ENCODE results near the gene APH1B. TPM values are rescaled to one million over a fixed set of nuclear protein-coding genes. Genes with fewer than 3 reads are reported as not detected.

The APH1B gene
- total RNA-seq, 4 donors from 2014 or later, result 8.1 to 18.7 (median 11.5) TPM

DNA sequence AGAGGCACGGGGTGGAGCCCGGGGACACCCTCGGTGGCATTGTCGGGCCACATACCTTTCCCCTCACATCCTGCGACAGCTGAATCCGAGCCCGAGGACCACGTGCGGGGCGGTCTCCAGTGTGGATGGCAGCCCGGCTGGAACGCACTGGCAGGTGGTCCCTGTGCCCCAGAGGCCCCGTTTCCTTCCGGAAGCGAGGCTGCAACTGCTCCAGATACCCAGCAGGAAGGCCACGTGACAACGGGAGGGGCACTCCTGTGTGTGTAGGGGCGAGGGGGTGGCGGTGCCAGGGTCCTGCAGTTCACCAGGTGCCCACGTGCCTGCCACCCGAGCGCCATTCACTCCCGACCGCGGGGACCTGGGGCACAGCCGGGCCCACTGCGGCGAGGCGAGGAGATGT is 44.1 kb downstream of the APH1B start:
- no peak overlapping the region for H3K27ac ChIP-seq
- TF ChIP-seq EP300 (IDR thresholded peaks at IDR 0.05) (no peak), POLR2AphosphoS5 (IDR thresholded peaks at IDR 0.05) (no peak), POLR2A (IDR thresholded peaks at IDR 0.05) (no peak)
- TF ChIP-seq, protein P1, sequence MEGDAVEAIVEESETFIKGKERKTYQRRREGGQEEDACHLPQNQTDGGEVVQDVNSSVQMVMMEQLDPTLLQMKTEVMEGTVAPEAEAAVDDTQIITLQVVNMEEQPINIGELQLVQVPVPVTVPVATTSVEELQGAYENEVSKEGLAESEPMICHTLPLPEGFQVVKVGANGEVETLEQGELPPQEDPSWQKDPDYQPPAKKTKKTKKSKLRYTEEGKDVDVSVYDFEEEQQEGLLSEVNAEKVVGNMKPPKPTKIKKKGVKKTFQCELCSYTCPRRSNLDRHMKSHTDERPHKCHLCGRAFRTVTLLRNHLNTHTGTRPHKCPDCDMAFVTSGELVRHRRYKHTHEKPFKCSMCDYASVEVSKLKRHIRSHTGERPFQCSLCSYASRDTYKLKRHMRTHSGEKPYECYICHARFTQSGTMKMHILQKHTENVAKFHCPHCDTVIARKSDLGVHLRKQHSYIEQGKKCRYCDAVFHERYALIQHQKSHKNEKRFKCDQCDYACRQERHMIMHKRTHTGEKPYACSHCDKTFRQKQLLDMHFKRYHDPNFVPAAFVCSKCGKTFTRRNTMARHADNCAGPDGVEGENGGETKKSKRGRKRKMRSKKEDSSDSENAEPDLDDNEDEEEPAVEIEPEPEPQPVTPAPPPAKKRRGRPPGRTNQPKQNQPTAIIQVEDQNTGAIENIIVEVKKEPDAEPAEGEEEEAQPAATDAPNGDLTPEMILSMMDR (IDR thresholded peaks at IDR 0.05), result no peak
- ATAC-seq, result no peak
- H3K4me3 ChIP-seq, result no peak overlapping the region
- H3K36me3 ChIP-seq, result no peaks in the 10 kb centered on the region
- H3K27me3 ChIP-seq, result no peaks in the 10 kb centered on the region
- 96 to 98% methylated on average over 8 to 10 of the region's 29 CpGs for WGBS, 2 donors (ENCODE audit: low coverage in 1 of 2)
- no peaks in the 10 kb centered on the region for H3K9me3 ChIP-seq
- peaks cover 0 to 4% (median 0%) of the 10 kb centered on the region in 3 donors for H3K4me1 ChIP-seq

- Histone ChIP-seq H3K9me3 (no peaks in the 10 kb centered on the region), H3K27me3 (no peaks in the 10 kb centered on the region), H3K4me3 (no peak overlapping the region), H3K4me1 (peaks cover 0 to 4% (median 0%) of the 10 kb centered on the region in 3 donors), H3K36me3 (no peaks in the 10 kb centered on the region), H3K27ac (no peak overlapping the region)
- no peak for ATAC-seq
- no peak for TF ChIP-seq POLR2AphosphoS5 (IDR thresholded peaks at IDR 0.05)
- TF ChIP-seq EP300 (IDR thresholded peaks at IDR 0.05), result no peak
- TF ChIP-seq, protein P1 (IDR thresholded peaks at IDR 0.05), result no peak
- TF ChIP-seq POLR2A (IDR thresholded peaks at IDR 0.05), result no peak
- WGBS, 2 donors (ENCODE audit: low coverage in 1 of 2), result 80 to 90% methylated on average over 1 of the region's 4 CpGs
Measured at GRCh38 chr15:63322541-63322940, 45.1 kb downstream of the APH1B start.

DNA sequence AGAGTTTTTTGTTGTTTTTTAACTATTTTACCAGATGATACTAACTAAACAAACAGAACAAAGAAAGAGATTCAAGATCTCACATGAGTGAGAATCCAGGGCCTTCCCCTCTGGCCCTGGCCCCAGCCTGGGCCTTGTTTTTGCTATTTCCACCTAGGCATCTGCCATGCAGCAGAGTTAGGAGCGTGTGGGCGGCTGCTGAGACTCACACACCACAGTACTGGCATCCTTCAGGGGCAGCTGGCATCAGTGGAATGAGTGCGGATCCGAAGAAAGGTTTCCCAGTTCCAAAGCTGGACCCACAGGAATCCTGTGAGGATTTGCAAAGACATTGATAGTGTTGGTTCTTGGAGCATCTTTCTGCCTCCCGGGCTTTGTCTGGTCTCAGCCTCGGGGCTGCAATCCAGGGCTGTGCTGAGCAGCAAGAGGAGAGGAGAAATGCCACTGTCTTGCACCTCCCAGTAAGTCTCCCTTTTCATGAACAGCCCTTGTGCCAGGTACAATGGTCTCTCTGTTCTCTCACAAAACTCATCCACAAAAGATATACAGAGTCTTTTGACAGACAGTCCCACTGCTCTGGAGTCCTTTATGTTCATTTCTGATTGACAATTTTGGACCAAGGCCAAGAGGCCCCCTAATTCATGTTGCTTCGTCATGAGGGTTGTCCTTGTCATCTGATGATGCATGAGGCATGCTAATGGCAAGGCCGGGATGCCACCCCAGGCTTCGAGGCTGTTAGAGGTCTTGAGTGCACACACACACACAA is 46.6 kb downstream of the APH1B start:
- H3K27ac ChIP-seq, result no peak overlapping the region
- no peaks in the 10 kb centered on the region for H3K9me3 ChIP-seq
- TF ChIP-seq, protein P1 (IDR thresholded peaks at IDR 0.05), result no peak
- TF ChIP-seq POLR2A (IDR thresholded peaks at IDR 0.05) (no peak), EP300 (IDR thresholded peaks at IDR 0.05) (no peak), POLR2AphosphoS5 (IDR thresholded peaks at IDR 0.05) (no peak)
- H3K27me3 ChIP-seq, result no peaks in the 10 kb centered on the region
- no peaks in the 10 kb centered on the region for H3K36me3 ChIP-seq
- WGBS, 2 donors (ENCODE audit: low coverage in 1 of 2), result 38 to 54% methylated on average over 6 of the region's 9 CpGs
- ATAC-seq, result no peak
- H3K4me1 ChIP-seq, result peaks cover 0 to 4% (median 0%) of the 10 kb centered on the region in 3 donors
- H3K4me3 ChIP-seq, result no peak overlapping the region

DNA sequence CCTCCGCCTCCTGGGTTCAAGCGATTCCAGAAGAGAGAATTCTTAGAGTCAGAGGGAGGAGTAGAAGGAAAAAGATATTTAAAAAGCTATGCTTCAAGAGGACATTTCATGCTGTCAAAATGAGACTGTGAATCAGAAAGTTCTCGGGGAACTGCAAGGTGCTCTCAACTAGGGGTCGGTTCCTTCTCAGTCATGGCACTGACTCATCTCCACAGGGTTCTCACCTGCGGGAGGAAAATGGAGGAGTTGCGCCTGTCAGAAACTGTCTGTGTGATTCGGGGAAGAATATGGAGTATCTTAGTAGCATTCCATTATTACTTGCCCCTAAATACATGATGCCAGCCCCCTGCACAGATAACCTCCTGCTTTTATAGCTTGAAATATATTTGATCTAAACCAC is 47.4 kb downstream of the APH1B start:
- no peak overlapping the region for H3K27ac ChIP-seq
- H3K9me3 ChIP-seq, result no peaks in the 10 kb centered on the region
- no peaks in the 10 kb centered on the region for H3K27me3 ChIP-seq
- no peak for ATAC-seq
- peaks cover 0 to 4% (median 0%) of the 10 kb centered on the region in 3 donors for H3K4me1 ChIP-seq
- H3K36me3 ChIP-seq, result no peaks in the 10 kb centered on the region
- WGBS, 2 donors (ENCODE audit: low coverage in 1 of 2), result 88 to 94% methylated on average over 4 to 7 of the region's 7 CpGs
- TF ChIP-seq EP300 (IDR thresholded peaks at IDR 0.05) (no peak), POLR2AphosphoS5 (IDR thresholded peaks at IDR 0.05) (no peak), POLR2A (IDR thresholded peaks at IDR 0.05) (no peak)
- TF ChIP-seq, protein P1 (IDR thresholded peaks at IDR 0.05), result no peak
- H3K4me3 ChIP-seq, result no peak overlapping the region

All from gastroesophageal sphincter (tissue), 4 donors.